Measurements from ENCODE around the gene CCDC126.
"Not testable (repeated sequence)": the region's sequence is repeated elsewhere in the genome, so short reads cannot be mapped to it uniquely, and the experiment has no call there.

Gene CCDC126
- total RNA-seq = 5.0 to 14.7 reads per million in 2 donors

DNA sequence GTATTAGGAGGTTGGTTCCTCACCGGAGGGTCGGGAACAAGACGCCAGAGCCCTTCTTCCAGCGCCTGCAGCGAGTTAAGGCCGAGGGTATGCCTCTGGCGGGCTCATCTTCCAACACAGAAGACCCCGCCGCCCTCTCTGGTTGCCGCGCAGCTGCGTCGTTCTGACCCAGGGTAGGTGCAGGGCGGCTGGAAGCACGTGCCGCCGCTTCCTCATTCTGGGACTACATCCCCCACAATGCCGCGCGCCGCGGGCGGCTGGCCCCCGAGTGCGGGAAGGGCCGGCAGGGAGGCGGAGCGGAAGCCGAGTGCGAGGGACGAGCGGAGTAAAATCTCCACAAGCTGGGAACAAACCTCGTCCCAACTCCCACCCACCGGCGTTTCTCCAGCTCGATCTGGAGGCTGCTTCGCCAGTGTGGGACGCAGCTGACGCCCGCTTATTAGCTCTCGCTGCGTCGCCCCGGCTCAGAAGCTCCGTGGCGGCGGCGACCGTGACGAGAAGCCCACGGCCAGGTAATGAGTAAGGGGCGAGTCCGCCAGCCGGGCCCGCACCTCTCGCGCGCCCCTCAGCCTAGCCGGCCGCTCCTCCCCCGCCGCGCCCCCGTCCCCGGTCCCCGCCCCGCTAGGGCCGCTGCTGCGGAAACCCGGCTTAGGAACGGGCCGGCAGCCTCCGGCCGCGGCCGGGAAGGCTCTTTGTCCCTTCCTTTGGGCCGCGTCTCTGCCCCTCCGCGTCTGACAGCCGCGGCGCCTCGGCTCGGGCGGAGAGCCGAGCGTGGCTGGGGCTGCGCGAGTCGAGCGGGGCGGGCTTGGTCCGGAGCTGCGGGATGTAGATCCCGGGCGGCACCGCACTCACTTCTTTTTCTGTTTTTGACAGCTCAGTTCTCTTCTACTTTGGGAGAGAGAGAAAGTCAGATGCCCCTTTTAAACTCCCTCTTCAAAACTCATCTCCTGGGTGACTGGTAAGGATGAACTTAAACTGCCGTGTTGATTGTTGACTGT lies at the start of gene CCDC126:
Gene CCDC126 (plus strand): TSS at position 289 of the 998 bp plus-strand sequence. CDS start 13,934 bp downstream, outside the sequence.
- peak; percentile 68 to 84 (median 71) for DNase-seq

DNA sequence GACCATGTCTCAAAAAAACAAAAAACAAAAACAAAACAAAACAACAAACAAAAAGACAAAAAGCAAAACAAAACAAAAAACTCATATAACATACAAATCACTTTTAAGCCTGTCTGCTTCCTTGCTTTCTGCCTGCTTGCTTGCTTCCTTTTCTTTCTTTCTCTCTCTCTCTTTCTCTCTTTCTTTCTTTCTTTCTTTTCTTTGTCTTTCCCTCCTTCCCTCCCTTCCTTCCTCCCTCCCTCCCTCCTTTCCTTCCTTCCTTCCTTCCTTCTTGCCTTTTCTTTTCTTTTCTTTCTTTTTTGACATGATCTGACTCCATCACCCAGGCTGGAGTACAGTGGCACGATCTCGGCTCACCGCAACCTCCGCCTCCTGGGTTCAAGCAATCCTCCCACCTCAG lies 49.5 kb upstream of the CCDC126 start:
- DNase-seq = no peak

- DNase-seq = no peak
Observed at GRCh38 chr7:23558303-23558702, 38.9 kb upstream of the CCDC126 start.

- DNase-seq = peak; percentile 22 to 69 (median 40)
Observed at GRCh38 chr7:23570592-23571200, 26.5 kb upstream of the CCDC126 start.

DNA sequence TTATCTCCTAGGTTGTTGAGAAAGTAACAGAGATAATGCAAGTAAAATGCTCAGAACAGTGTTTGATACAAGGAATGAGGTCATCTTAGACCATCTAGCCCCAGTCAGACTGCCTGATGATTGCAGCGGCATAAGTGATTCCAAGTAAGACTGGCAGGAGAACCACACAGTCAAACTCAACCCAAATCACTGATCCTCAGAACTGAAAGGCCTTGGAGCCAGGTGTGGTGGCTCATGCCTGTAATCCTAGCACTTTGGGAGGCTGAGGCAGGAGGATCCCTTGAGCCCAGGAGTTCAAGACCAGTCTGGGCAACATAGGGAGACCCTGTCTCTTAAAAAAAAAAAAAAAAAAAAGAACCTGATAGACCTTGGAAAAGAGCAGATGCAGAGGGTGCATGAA lies 15.2 kb upstream of the CCDC126 start:
- DNase-seq = not testable (repeated sequence)

GRCh38 chr7:23585304-23585703 lies 11.9 kb upstream of the CCDC126 start:
- DNase-seq = not testable (repeated sequence)

- DNase-seq = no peak
Observed at GRCh38 chr7:23586159-23586558, 11.0 kb upstream of the CCDC126 start.

DNA sequence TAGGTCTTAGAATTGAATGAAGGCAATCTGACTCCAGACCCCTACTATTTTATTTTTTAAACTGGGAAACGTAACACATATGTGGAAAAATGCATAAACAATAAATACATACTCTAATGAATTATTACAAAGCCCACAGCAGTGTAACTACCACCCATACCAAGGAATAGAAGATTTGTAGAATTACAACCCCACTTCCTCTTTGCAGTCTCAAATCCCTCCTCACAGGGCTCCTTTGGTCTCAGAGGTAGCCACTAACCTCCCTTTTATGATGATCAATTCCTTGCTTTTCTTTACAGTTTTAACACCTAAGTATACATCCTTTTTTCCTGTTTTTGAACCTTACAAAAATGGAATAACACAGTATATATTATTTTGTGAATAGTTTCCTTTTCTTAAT lies 6.7 kb upstream of the CCDC126 start:
- no peak for DNase-seq

DNA sequence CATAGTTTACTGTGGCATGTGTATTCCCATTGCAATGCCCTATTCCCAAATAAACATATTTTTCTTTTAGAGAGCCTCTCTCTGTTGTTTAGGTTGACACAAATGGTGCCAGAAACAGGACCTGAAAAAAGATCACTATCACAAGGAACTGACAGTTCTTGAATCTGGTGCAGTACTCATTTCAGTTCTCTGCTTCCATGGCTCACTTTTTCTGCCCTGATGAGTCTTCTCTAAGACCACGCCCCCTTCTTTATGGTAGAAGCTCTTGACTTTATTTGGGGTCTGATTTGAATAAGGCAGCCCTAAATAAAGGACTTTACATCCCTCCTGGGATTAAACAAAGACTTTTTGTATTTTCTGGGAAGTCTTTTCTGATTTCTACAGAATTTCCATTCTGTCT lies 3.5 kb upstream of the CCDC126 start:
- DNase-seq = peak in 1 of 5 experiments; percentile 77

DNA sequence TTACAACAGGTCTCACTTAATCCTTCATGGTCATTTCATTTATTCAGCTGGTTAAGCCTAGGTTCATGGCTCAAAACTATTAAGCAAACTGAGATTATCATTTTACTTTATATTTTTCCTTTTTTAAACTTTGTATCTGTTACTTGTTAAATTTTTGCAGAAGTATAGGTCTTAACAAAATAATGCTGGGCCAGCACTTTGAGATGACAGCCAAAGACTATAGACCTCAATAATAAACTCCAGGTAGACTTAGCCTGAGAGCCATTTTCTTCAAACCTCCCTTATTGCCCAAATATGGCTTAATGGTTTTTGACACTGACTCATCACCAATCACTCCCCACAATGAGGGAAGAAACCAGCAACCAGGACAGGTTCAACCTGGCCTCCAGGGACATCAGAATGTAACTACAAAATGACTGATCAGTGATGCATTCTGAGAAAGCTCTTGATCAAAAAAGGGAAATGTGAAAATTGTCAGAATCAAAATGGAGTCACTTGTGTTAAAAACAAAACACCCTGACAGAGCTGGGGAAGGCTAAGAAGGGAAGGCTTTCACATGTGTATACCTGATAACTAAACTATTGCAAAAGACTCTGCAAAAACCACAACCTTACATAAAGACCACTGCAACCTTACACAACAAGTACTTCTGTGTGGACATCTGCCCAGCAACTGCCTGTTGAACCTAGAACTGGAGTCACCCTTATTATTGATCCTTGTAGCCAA lies 2.1 kb upstream of the CCDC126 start:
- DNase-seq = peak in 1 of 5 experiments; percentile 90

DNA sequence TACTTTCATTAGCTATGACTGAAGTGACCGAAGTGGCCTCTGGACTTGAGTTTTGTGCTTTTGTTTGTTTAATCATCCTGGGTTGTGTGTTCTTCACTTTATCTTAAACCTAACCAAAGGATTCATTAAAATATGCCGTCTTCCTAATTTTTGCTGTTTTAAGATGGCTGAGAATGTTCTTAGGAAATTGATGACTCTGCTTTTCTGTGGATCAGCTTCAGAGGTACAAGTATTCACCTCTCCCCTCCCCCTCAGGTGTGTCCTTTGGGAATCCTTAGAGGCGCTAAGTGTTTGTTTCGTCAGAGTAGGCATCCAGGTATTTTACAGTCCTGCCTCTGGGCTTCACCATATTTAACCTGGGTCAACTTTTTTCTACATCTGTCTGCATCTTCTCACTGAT lies 1.1 kb downstream of the CCDC126 start:
- DNase-seq = no peak

DNA sequence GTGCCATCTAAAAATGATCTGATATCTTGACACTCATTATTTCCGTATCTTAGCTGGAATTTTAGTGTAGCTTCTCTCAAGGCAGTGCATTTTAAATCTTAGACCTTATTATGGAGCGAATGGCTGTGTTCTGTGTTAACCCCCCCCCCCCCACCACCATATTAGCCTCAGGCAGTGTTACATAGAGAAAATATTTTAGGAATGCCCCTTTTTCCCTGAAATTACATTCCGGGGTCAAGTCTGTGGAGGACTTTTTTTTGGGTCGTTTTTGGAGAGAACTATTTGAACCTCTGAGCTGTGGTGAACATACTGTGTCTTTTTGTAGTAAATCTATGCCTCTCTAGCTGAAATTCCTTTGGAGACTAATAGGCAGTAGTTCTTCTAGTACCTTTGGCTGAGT lies 3.1 kb downstream of the CCDC126 start:
- no peak for DNase-seq

GRCh38 chr7:23603632-23604295 lies 6.6 kb downstream of the CCDC126 start:
- DNase-seq = no peak

GRCh38 chr7:23604296-23604640 lies 7.1 kb downstream of the CCDC126 start:
- DNase-seq = no peak

DNA sequence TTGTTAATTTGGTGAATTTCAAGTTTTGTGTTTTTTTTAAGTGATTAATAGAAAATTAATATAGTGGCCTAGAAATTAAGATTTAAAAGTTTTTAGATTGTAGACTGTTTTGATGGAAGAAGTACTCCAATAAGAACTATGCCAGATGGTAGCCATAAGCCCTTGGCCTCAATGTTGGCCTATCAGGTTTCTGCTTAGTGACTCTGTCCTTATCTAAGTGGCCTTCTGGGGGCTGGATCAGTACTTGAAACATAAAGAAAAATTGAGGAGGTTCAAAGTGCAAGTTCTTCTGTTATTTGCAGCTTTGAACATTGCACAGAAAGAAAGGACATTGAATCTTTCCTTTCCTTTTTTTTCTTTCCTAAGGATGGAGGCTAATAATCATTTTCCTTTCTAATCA lies 9.9 kb downstream of the CCDC126 start:
- DNase-seq = no peak

DNA sequence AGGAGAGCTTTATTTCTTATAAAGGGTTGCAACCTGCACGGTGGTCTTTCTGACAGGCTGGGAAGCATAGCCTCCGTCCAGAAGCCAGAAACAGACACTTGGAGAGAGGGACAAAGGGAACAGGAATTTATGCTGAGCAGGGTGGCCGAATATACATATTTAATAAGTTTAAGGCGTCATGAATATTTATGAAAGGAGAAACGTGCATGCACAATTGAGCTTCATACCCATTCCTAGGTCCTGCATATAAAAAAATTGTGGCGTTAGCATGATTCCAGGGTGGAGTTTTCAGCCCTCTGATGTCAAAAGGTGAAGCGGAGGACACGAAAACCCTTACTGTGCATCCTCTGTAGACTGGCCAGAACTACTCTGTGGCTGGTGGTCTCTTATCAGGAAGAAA lies 10.7 kb downstream of the CCDC126 start:
- no peak for DNase-seq

GRCh38 chr7:23615331-23615730 lies 18.1 kb downstream of the CCDC126 start:
- DNase-seq = no peak

- no peak for DNase-seq
Observed at GRCh38 chr7:23616593-23616992, 19.4 kb downstream of the CCDC126 start.

DNA sequence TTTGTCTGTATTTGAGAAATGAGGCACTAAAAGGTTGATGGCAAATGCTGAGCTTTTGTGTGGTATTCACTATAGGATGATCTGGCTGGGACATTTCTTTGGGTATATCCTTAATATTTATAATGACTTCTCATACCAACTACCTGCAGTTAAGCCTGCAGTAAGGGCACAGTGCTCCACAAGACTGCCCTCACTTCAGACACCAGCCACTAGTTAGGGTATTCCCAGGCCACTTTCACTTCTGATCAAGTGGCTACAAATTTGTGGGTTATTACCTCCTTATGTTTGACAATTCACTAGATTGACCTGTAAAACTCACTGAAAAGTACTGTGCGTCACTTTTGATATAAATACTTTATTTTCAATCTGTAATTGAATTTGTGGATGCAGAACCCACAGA lies 20.3 kb downstream of the CCDC126 start:
- DNase-seq = no peak

GRCh38 chr7:23618241-23618640 lies 21.1 kb downstream of the CCDC126 start:
- no peak for DNase-seq

DNA sequence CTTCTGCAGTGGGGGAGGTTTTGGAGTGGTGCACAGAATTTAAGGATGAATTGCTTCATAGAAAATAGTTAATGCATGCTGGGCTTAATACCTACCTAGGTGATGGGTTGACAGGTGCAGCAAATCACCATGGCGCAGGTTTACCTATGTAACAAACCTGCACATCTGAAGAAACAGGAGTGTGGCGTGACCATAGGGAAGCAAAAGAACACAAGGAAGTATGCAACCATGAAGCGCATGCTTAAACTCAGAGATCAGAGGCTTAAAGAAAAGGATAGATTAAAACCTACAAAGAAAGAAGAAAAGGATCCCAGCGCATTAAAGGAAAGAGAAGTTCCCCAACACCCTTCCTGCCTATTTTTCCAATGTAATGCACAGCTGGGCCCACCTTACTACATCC lies 22.0 kb downstream of the CCDC126 start:
- DNase-seq = no peak

DNA sequence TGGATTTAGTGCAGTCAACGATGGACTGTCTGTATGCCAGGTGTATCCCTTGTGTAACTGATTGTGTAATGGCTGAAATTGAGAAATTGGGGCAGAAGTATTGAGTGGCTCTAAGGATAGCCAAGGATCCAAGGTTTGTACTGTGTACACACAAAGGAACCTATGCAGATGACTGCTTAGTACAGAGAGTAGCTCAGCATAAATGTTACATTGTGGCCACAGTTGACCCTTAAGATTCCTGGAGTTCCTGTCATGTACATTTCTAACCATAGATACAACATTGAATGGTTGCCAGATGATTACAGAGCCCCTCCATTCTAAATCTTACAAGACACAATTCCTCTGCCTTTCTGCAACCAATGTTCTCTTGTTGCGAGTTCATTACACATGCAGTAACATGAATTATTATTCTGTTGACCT lies 25.3 kb downstream of the CCDC126 start:
- DNase-seq = no peak

- DNase-seq = no peak
Observed at GRCh38 chr7:23628370-23628769, 31.2 kb downstream of the CCDC126 start.
